ENCODE results near the gene UTP4.
"Not testable (repeated sequence)": the region's sequence is repeated elsewhere in the genome, so short reads cannot be mapped to it uniquely, and the experiment has no call there.

GRCh38 chr16:69124406-69124805, 8.0 kb upstream of the UTP4 start:
- 0 out of 2 replicates have a peak, but pooled peaks have one; percentile 26 for TF ChIP-seq CTCF (conservative IDR thresholded peaks at IDR 0.05)
- TF ChIP-seq ZFX (IDR thresholded peaks at IDR 0.05), result not testable (repeated sequence)

All from C4-2B (cell line).